HEK293 (cell line): ENCODE results near the gene PELI3.

Experiments
- RBAK ChIP-seq: fragments of 450-650 bp; formaldehyde crosslinking; IDR thresholded peaks from 2 replicates; pipeline ENCODE4 v1.5.1; 2016; ENCODE audit warnings: missing biosample characterization, missing genetic modification characterization
- ZNF239 ChIP-seq: fragments of 450-650 bp; formaldehyde crosslinking; IDR thresholded peaks from 2 replicates; pipeline ENCODE4 v1.5.1; 2016; ENCODE audit warnings: missing biosample characterization, missing genetic modification characterization
- ZNF24 ChIP-seq: fragments of 450-650 bp; formaldehyde crosslinking; IDR thresholded peaks from 2 replicates; pipeline ENCODE4 v1.5.1; 2016; ENCODE audit warnings: missing biosample characterization, missing genetic modification characterization
- ZNF747 ChIP-seq: fragments of 450-650 bp; formaldehyde crosslinking; IDR thresholded peaks from 2 replicates; pipeline ENCODE4 v1.5.1; 2016; ENCODE audit warnings: missing biosample characterization, missing genetic modification characterization
- TF ChIP-seq, protein P1 (sequence below): sonication (generic); formaldehyde crosslinking; IDR thresholded peaks from 2 replicates; pipeline ENCODE4 v1.8.1; 2022; ENCODE audit warnings: mild to moderate bottlenecking, moderate library complexity, missing genetic modification reagents
- TF ChIP-seq, protein P2 (sequence below): fragments of 450-650 bp; formaldehyde crosslinking; IDR thresholded peaks from 2 replicates; pipeline ENCODE4 v1.5.1; 2016; ENCODE audit warnings: missing biosample characterization, missing genetic modification characterization

DNA sequence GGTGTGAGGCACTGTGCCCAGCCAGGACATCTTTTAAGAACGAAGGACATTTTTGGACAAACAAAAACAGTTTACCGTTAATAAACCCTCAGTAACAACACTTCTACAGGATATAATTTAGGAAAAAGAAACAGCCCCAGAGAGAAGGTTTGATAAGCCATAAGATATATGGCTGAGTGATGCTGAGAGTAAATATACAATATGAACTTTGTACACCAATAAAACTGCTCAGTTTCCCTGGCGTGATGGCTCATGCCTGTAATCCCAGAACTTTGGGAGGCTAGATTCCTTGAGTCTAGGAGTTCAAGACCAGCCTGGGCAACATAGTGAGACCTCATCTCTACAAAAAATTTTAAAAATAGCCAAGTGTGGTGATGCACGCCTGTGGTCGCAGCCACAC, 31.8 kb downstream of the PELI3 start:
- TF ChIP-seq, protein P1, sequence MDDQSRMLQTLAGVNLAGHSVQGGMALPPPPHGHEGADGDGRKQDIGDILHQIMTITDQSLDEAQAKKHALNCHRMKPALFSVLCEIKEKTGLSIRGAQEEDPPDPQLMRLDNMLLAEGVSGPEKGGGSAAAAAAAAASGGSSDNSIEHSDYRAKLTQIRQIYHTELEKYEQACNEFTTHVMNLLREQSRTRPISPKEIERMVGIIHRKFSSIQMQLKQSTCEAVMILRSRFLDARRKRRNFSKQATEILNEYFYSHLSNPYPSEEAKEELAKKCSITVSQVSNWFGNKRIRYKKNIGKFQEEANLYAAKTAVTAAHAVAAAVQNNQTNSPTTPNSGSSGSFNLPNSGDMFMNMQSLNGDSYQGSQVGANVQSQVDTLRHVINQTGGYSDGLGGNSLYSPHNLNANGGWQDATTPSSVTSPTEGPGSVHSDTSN (CRISPR knock-in tag), result no peak
- TF ChIP-seq ZNF747 (tag by site-specific recombination), result no peak
- no peak for TF ChIP-seq ZNF239
- TF ChIP-seq, protein P2, sequence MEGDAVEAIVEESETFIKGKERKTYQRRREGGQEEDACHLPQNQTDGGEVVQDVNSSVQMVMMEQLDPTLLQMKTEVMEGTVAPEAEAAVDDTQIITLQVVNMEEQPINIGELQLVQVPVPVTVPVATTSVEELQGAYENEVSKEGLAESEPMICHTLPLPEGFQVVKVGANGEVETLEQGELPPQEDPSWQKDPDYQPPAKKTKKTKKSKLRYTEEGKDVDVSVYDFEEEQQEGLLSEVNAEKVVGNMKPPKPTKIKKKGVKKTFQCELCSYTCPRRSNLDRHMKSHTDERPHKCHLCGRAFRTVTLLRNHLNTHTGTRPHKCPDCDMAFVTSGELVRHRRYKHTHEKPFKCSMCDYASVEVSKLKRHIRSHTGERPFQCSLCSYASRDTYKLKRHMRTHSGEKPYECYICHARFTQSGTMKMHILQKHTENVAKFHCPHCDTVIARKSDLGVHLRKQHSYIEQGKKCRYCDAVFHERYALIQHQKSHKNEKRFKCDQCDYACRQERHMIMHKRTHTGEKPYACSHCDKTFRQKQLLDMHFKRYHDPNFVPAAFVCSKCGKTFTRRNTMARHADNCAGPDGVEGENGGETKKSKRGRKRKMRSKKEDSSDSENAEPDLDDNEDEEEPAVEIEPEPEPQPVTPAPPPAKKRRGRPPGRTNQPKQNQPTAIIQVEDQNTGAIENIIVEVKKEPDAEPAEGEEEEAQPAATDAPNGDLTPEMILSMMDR (tag by site-specific recombination), result no peak
- TF ChIP-seq RBAK (tag by site-specific recombination), result no peak
- TF ChIP-seq ZNF24 (tag by site-specific recombination), result no peak
